Right lobe of liver (tissue), 4 donors: Measurements from ENCODE around the gene LACTBL1.

Experiments
- CTCF ChIP-seq, 4 donors: fragments of 200-600 bp in 3 of 4; fragments of 450-650 bp in 1 of 4; IDR thresholded peaks; one replicate each; pipeline versions ENCODE4 v1.5.1 to v1.8.0; 2016 to 2022; ENCODE audit warnings: antibody characterized with exemption in 4 of 4, mild to moderate bottlenecking in 2 of 4
- POLR2A ChIP-seq: fragments of 450-650 bp; IDR thresholded peaks from one replicate; pipeline ENCODE4 v1.6.1; 2017; ENCODE audit warnings: antibody characterized with exemption, mild to moderate bottlenecking
- donor health status: DM: no; HTN: no; CAD: no.
- donor health status: DM: no; HTN: no; CAD: no.
- donor health status: DM: no; HTN: yes; CAD: no.

- TF ChIP-seq CTCF (IDR thresholded peaks at IDR 0.05) (no peak), POLR2A (no peak)
These were observed 20.9 kb downstream of the LACTBL1 start for GRCh38 chr1:22951796-22952195.
